GM12878 (cell line): Measurements from ENCODE around the gene RFFL. TPM values are rescaled to one million over a fixed set of nuclear protein-coding genes. Genes with fewer than 3 reads are reported as not detected.
A peak's percentile ranks its signal among the peaks of the same experiment; 100 is the strongest.

ENCODE experiments used
- ATAC-seq: fragments of 200-7000 bp; cut with Tn5 transposase; 3 replicates; pipeline ENCODE4 v1.9.1; 2020; ENCODE audit warnings: mild to moderate bottlenecking, moderate library complexity
- BruUV-seq: library from RNA; stranded (reverse); fragments of 400-500 nt; replicated peaks from 2 replicates; lab custom pipeline; 2021; lab: Mats Ljungman, UMichigan
- CTCF ChIA-PET: fragments of 300-600 bp; sonication (Branson Sonifier 250); formaldehyde crosslinking; extraction: SDS; loops from one replicate; lab custom pipeline; 2021; ENCODE audit warnings: inconsistent platforms; lab: Yijun Ruan, JAX
- POLR2A ChIA-PET: fragments of 350-600 bp; formaldehyde crosslinking; extraction: SDS; loops from one replicate; lab custom pipeline; 2021; ENCODE audit warnings: inconsistent platforms; lab: Charles Lee
- RAD21 ChIA-PET: fragments of 300-600 bp; sonication (Branson Sonifier 250); formaldehyde crosslinking; loops from one replicate; lab custom pipeline; 2023; ENCODE audit warnings: antibody characterized with exemption; ENCODE audit not compliant: unreplicated experiment; lab: Charles Lee
- SMC1A ChIA-PET: fragments of 300-600 bp; sonication (Branson Sonifier 250); formaldehyde crosslinking; loops from one replicate; lab custom pipeline; 2023; ENCODE audit not compliant: unreplicated experiment, uncharacterized antibody; lab: Charles Lee
- DNase-seq: peaks from one replicate; pipeline ENCODE4 v3.0.0-alpha.2; 2011; ENCODE audit warnings: low read depth, low spot score
- FAIRE-seq: peaks from 3 replicates; lab custom pipeline; 2011; peaks lifted over from hg19 to GRCh38; lab: Jason Lieb, UNC
- H2AFZ ChIP-seq: 2 replicates; pipeline ENCODE4 v1.6.0; 2011; ENCODE audit warnings: low read depth, low read length, control low read depth; ENCODE audit not compliant: control insufficient read depth
- H3K27ac ChIP-seq: 2 replicates; pipeline ENCODE4 v1.5.1; 2011; ENCODE audit warnings: control low read depth; ENCODE audit not compliant: control insufficient read depth, insufficient read depth
- H3K27me3 ChIP-seq, 2 experiments: replicated peaks in 1 of 2; 2 replicates each; pipeline versions ENCODE4 v1.6.0 to v1.6.1; 2011; ENCODE audit warnings: low read length in 1 of 2; ENCODE audit not compliant: control insufficient read depth in 2 of 2, insufficient read depth in 2 of 2
- H3K36me3 ChIP-seq, 2 experiments: 2 replicates each; pipeline ENCODE4 v1.5.1; 2011; ENCODE audit warnings: low read length in 1 of 2; ENCODE audit not compliant: control insufficient read depth in 2 of 2, insufficient read depth in 2 of 2
- H3K4me1 ChIP-seq: 2 replicates; pipeline ENCODE4 v1.6.1; 2011; ENCODE audit warnings: mild to moderate bottlenecking, low read length, moderate library complexity, mixed read lengths; ENCODE audit not compliant: control insufficient read depth, insufficient read depth
- H3K4me2 ChIP-seq: 2 replicates; pipeline ENCODE4 v1.6.0; 2011; ENCODE audit warnings: control low read depth; ENCODE audit not compliant: control insufficient read depth, insufficient read depth
- H3K4me3 ChIP-seq: fragments of 200-600 bp; sonication (generic); 2 replicates; pipeline ENCODE4 v1.5.1; 2016
- H3K79me2 ChIP-seq: 2 replicates; pipeline ENCODE4 v1.6.0; 2011; ENCODE audit warnings: low read length; ENCODE audit not compliant: control insufficient read depth, insufficient read depth
- H3K9ac ChIP-seq: 2 replicates; pipeline ENCODE4 v1.8.0; 2011; ENCODE audit warnings: low read length, control low read depth, mixed read lengths; ENCODE audit not compliant: control insufficient read depth, insufficient read depth
- H3K9me3 ChIP-seq: replicated peaks from 3 replicates; pipeline ENCODE4 v1.5.1; 2011; ENCODE audit warnings: mild to moderate bottlenecking, low read length; ENCODE audit not compliant: control insufficient read depth, insufficient read depth
- H4K20me1 ChIP-seq: 2 replicates; pipeline ENCODE4 v1.6.0; 2011; ENCODE audit not compliant: control insufficient read depth, insufficient read depth
- ASH2L ChIP-seq: fragments of 300-600, 200-600 bp; sonication (generic); IDR thresholded peaks from 2 replicates; pipeline ENCODE4 v1.6.1; 2017; ENCODE audit warnings: low read depth, mild to moderate bottlenecking, borderline replicate concordance
- ATF3 ChIP-seq: IDR thresholded peaks from 2 replicates; pipeline ENCODE4 v1.6.1; 2011; ENCODE audit warnings: low read depth, mild to moderate bottlenecking, low read length, moderate library complexity, borderline replicate concordance; ENCODE audit errors: extremely low read depth
- CBX5 ChIP-seq: sonication (generic); IDR thresholded peaks from 2 replicates; pipeline ENCODE4 v1.6.1; 2016; ENCODE audit warnings: low read depth, moderate library complexity, mild to moderate bottlenecking, inconsistent platforms
- CHD4 ChIP-seq: fragments of 200-600 bp; sonication (generic); IDR thresholded peaks from 2 replicates; pipeline ENCODE4 v1.6.1; 2016; ENCODE audit warnings: mild to moderate bottlenecking
- CREM ChIP-seq: IDR thresholded peaks from 2 replicates; pipeline ENCODE4 v1.6.1; 2014; ENCODE audit warnings: antibody characterized with exemption, low read depth
- EP300 ChIP-seq, 2 experiments: fragments of 150-350 bp in 1 of 2; IDR thresholded peaks; 2 replicates each; pipeline ENCODE4 v1.6.1; 2011 to 2012; ENCODE audit warnings: low read depth in 2 of 2, low read length in 2 of 2, borderline replicate concordance in 1 of 2, improper control_type of control experiment in 1 of 2, inconsistent platforms in 1 of 2; ENCODE audit not compliant: control insufficient read depth in 1 of 2
- FOXM1 ChIP-seq: IDR thresholded peaks from 2 replicates; pipeline ENCODE4 v1.6.1; 2012; ENCODE audit warnings: low read depth, mild to moderate bottlenecking, inconsistent platforms, low read length, moderate library complexity
- NR2F1 ChIP-seq: fragments of 450-650 bp; conservative IDR thresholded peaks from 2 replicates; pipeline ENCODE4 v1.6.1; 2017; ENCODE audit warnings: mild to moderate bottlenecking
- PAX8 ChIP-seq: fragments of 450-650 bp; IDR thresholded peaks from 2 replicates; pipeline ENCODE4 v1.6.1; 2017; ENCODE audit warnings: mild to moderate bottlenecking, moderate library complexity
- RB1 ChIP-seq: fragments of 450-650 bp; formaldehyde crosslinking; IDR thresholded peaks from 2 replicates; pipeline ENCODE4 v1.6.1; 2017; ENCODE audit warnings: mild to moderate bottlenecking, borderline replicate concordance
- SUPT20H ChIP-seq: IDR thresholded peaks from 2 replicates; pipeline ENCODE4 v1.6.1; 2011; ENCODE audit warnings: low read depth, mild to moderate bottlenecking, low read length, moderate library complexity, borderline replicate concordance; ENCODE audit not compliant: control insufficient read depth
- ZNF24 ChIP-seq: fragments of 450-650 bp; IDR thresholded peaks from 2 replicates; pipeline ENCODE4 v1.6.1; 2017; ENCODE audit warnings: antibody characterized with exemption, mild to moderate bottlenecking
- WGBS: methylation state at CpG from one replicate; pipeline ENCODE4 v1.1.6; 2016; ENCODE audit warnings: low lambda C conversion rate; ENCODE audit not compliant: insufficient replicate concordance, insufficient coverage; ENCODE audit errors: missing lambda C conversion rate; 5-methylcytosine and 5-hydroxymethylcytosine counted together
- in situ Hi-C: fragments of 300-500 bp; cut with MboI; formaldehyde crosslinking; loops from 9 replicates; pipeline ENCODE4 v1.14.3; 2018; ENCODE audit warnings: mixed read lengths
- intact Hi-C: fragments of 100-400 bp; cut with micrococcal nuclease; formaldehyde crosslinking; loops from one replicate; pipeline ENCODE4 v1.14.2; 2022; ENCODE audit not compliant: unreplicated experiment
- polyA plus RNA-seq, 11 experiments: library from polyadenylated mRNA; depleted of rRNA in 4 of 11; unstranded in 6 of 11; stranded (reverse) in 5 of 11; fragments of >200 nt; fragmentation: Nextera tagmentation in 4 of 11; fragmentation: Illumina TruSeq in 1 of 11; extraction: Ambion mirVana in 4 of 11; extraction: Trizol in 1 of 11; gene quantifications; 1 replicate in 1 of 11; 2 replicates in 10 of 11; pipeline versions ENCODE4 v1.2.1 to v1.2.3, GENCODE V29; 2011 to 2016; ENCODE audit warnings: inconsistent platforms in 2 of 11, missing spikeins in 2 of 11, low read depth in 1 of 11
- total RNA-seq, 4 experiments: library from RNA; depleted of rRNA in 3 of 4; stranded (reverse); fragments of >200 nt in 3 of 4; fragmentation: Illumina TruSeq in 1 of 4; extraction: Trizol in 1 of 4; gene quantifications; 2 replicates each; pipeline versions ENCODE4 v1.2.1 to v1.2.3, GENCODE V29; 2013 to 2021

RFFL gene
- total and polyA plus RNA-seq, 10 of the 15 experiments (the other 5 are each of a cell fraction or from before 2014, with no cell fraction given), result 4.7 to 56.1 (median 26.9) TPM

- ATAC-seq (no peak), FAIRE-seq (no peak), DNase-seq (no peak)
- Histone ChIP-seq H2AFZ (no peak overlapping the region), H3K27me3 (no peaks in the 10 kb centered on the region), H3K4me3 (peak overlapping the region; percentile 28; the same call in 1 of the 2 replicates), H3K9ac (peak overlapping the region; percentile 48), H3K4me2 (peak overlapping the region; percentile 73), H3K9me3 (no peaks in the 10 kb centered on the region), H3K27ac (peak overlapping the region; percentile 83; the same call in 1 of the 2 replicates), H4K20me1 (no peaks in the 10 kb centered on the region), H3K4me1 (peaks cover 37% of the 10 kb centered on the region), H3K79me2 (peaks cover 90% of the 10 kb centered on the region), H3K36me3 (no peaks in the 10 kb centered on the region; a peak in 1 of 4 replicates)
- no peak for TF ChIP-seq NR2F1
- no peak for TF ChIP-seq PAX8
- TF ChIP-seq ATF3, result no peak
- no peak for TF ChIP-seq SUPT20H
- no peak for TF ChIP-seq CBX5
- TF ChIP-seq EP300 (IDR thresholded peaks at IDR 0.05; ENCODE audit: borderline replicate concordance in 1 of 2, control insufficient read depth in 1 of 2, low read depth in 2 of 2, low read length in 2 of 2), result no peak
- TF ChIP-seq CREM, result no peak
- no peak for TF ChIP-seq RB1
- TF ChIP-seq CHD4, result no peak
- TF ChIP-seq FOXM1, result no peak
- no peak for TF ChIP-seq ASH2L
- no peak for TF ChIP-seq ZNF24
- CTCF ChIA-PET, result interaction anchor here (0.8 to 2.2 kb wide), 7 partner anchors 9 to 457 kb away, joined by 3 to 21 read pairs (median 5); partner anchors contain the start of gene RFFL
- intact Hi-C loops (no loop called here), in situ Hi-C loops (no loop called here)
- no TSS peak for BruUV-seq
- RAD21 ChIA-PET, result interaction anchor here (1.1 to 17.8 kb wide), 8 partner anchors 10 to 455 kb away, joined by 4 to 452 read pairs (median 6); partner anchors contain the start of genes RFFL and SLFN12L
- WGBS, result 62% methylated on average over 2 of the region's 2 CpGs
- POLR2A ChIA-PET, result interaction anchor here (1.2 to 7.1 kb wide), 5 partner anchors 13 to 55 kb away, joined by 3 to 102 read pairs (median 4); partner anchors contain the start of gene RFFL
- SMC1A ChIA-PET, result interaction anchor here (1.1 to 14.7 kb wide), 11 partner anchors 17 to 102 kb away, joined by 3 to 534 read pairs (median 4); partner anchors contain the start of gene RFFL
These were observed 19.6 kb upstream of the RFFL start for GRCh38 chr17:35083071-35083470.
